Anterior cingulate cortex (tissue), 58 donors: ENCODE results near the gene KRT6A.

Experiments used
- DNase-seq, 58 donors: peaks; one replicate each; lab custom pipeline; 2025; lab: John Stamatoyannopoulos, UW

KRT6A gene

GRCh38 chr12:52525661-52526499 is 32.8 kb upstream of the KRT6A start:
- DNase-seq = no peak

- DNase-seq = peak in 1 of 58 donors; percentile 29
Observed at GRCh38 chr12:52524898-52525591, 32.0 kb upstream of the KRT6A start.

GRCh38 chr12:52524241-52524897 is 31.3 kb upstream of the KRT6A start:
- DNase-seq = no peak

GRCh38 chr12:52523824-52524223 is 30.8 kb upstream of the KRT6A start:
- no peak for DNase-seq

DNA sequence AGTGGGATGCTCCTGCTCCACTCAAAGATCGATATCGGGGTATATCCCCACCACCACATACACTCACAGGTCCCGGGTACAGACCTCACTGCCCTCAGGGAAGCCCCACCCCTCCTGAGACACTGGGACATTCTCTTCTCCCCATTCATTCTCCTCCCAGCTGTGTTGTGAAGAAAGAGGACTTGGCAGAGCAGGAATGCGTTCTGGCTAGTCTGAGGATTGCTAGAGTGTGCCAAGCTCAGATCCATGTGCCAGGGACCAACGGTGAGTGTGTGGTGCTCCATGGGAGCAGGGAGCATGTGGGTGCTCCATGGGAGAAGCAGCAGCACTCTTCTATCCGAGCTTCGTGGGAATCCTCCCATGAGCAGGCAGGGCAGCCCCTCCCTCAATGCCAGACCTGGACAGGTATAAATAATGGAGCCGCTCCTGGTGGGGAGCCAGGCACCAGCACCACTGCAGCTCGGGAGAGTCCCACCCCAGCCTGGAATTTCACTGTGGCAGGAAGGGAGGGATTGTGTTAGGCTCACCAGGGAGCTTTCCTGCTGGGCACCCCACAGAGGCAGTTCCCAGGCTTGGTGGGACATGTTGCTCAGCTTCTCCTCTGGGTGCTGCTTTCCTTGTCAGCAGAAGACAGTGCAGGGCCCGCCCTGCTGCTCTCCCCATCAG is 29.4 kb upstream of the KRT6A start:
- peak in 12 of 58 donors; percentile 2 to 67 (median 32) for DNase-seq

- no peak for DNase-seq
Observed at GRCh38 chr12:52521568-52522266, 28.7 kb upstream of the KRT6A start.

DNA sequence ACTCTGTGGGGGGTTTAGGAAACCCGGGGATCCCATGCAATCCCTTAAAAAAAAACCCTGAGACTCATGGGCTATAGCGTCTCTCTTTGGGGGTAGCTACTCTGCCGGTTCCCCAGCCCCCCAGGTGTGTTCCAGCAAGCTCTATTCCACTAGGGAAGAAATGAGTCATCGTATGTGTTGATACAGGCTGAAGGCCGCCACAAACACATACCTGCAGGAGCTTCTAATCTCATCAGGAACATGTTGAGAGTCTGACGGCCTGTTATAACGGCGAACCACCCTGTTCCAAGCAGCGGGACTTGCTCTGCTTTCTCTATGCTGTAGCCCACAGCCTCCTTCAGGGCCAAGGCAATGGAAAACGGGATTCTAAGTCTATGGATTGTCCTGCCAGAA is 28.1 kb upstream of the KRT6A start:
- DNase-seq = no peak

GRCh38 chr12:52519826-52520662 is 27.0 kb upstream of the KRT6A start, which contains the start of gene KRT5:
Gene KRT5 (minus strand): TSS chr12:52520394. CDS start chr12:52520296, 98 bp downstream.
- no peak for DNase-seq

- DNase-seq = no peak
Observed at GRCh38 chr12:52519387-52519703, 26.3 kb upstream of the KRT6A start.

DNA sequence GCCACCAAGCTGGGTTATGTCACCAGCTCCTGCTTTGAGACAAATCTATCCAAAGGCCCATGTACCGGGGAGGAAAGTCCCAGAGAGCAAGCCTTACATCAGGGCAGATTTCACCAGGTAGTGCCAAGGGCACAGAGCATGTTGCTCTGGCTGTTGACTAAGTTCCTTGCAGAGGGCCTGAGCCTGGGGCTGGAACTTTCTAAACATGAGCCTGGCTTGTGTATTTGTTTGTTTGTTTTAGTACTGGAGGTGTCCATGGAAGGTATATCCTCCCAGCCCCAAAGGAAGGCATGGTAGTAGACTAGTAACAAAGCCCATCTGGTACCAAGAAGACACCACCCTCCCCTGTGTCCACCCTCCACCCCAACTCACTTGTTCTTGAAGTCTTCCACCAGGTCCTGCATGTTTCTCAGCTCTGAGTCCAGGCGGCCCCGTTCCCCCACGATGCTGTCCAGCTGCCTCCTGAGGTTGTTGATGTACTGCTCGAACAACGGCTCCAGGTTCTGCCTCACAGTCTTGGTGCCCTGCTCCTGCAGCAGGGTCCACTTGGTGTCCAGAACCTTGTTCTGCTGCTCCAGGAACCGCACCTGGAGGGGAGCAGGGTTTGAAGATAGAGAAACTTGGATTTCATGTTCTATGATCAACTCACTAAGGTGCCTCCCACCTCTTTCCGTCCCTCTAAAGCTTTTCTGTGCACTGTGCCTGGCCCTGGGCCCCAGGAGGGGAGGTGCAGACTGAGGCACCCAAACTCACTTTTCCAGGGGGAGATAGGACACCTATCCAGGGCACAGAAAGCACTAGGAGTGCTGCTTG is 25.7 kb upstream of the KRT6A start:
- no peak for DNase-seq

GRCh38 chr12:52517888-52518287 is 24.8 kb upstream of the KRT6A start:
- DNase-seq = peak in 1 of 58 donors; percentile 38

- no peak for DNase-seq
Observed at GRCh38 chr12:52517005-52517835, 24.2 kb upstream of the KRT6A start.

- DNase-seq = no peak
Observed at GRCh38 chr12:52515927-52516831, 23.1 kb upstream of the KRT6A start.

DNA sequence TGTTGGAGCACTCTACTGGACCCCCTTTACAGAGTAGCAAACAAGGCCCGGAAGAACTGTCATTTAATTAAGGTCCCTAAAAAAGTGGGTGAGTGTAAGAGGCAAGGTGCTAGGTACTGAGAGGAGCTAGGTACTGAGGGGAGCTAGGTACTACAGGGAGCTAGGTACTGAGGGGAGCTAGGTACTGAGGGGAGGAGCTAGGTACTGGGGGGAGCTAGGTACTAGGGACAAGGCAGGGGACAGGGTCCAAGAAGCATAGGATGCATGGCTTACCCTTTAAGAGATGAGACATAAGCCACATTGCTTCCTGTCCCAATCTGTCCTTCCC is 22.2 kb upstream of the KRT6A start:
- DNase-seq = no peak

- DNase-seq = no peak
Observed at GRCh38 chr12:52514471-52515318, 21.6 kb upstream of the KRT6A start.

GRCh38 chr12:52513736-52514135 is 20.7 kb upstream of the KRT6A start:
- DNase-seq = no peak
